Astrocyte (in vitro differentiated cells and primary cell): ENCODE measurements around the gene C10orf143. TPM values are rescaled to one million over a fixed set of nuclear protein-coding genes. Genes with fewer than 3 reads are reported as not detected.

Source experiments
- DNase-seq: peaks from one replicate; pipeline ENCODE4 v3.0.0-alpha.2; 2010; ENCODE audit warnings: low read depth
- FAIRE-seq: peaks from 2 replicates; lab custom pipeline; 2011; peaks lifted over from hg19 to GRCh38; lab: Jason Lieb, UNC
- H2AFZ ChIP-seq: 2 replicates; pipeline ENCODE4 v1.6.0; 2012; ENCODE audit warnings: low read depth, low read length, inconsistent platforms
- H3K27ac ChIP-seq: 2 replicates; pipeline ENCODE4 v1.5.1; 2011; ENCODE audit warnings: low read depth, low read length, inconsistent platforms
- H3K27me3 ChIP-seq: 2 replicates; pipeline ENCODE4 v1.6.0; 2011; ENCODE audit warnings: low read length, inconsistent platforms; ENCODE audit not compliant: insufficient read depth
- H3K36me3 ChIP-seq: 2 replicates; pipeline ENCODE4 v1.5.1; 2011; ENCODE audit warnings: low read length, inconsistent platforms; ENCODE audit not compliant: insufficient read depth
- H3K4me1 ChIP-seq: 2 replicates; pipeline ENCODE4 v1.5.1; 2011; ENCODE audit warnings: low read length, inconsistent platforms; ENCODE audit not compliant: insufficient read depth
- H3K4me2 ChIP-seq: 2 replicates; pipeline ENCODE4 v1.6.0; 2012; ENCODE audit warnings: low read length, inconsistent platforms
- H3K4me3 ChIP-seq: 2 replicates; pipeline ENCODE4 v1.5.1; 2011; ENCODE audit warnings: low read depth, mild to moderate bottlenecking, low read length, inconsistent platforms; ENCODE audit not compliant: insufficient read depth
- H3K79me2 ChIP-seq: 2 replicates; pipeline ENCODE4 v1.6.0; 2012; ENCODE audit warnings: mild to moderate bottlenecking, low read length, inconsistent platforms; ENCODE audit not compliant: insufficient read depth
- H3K9ac ChIP-seq: 2 replicates; pipeline ENCODE4 v1.6.0; 2012; ENCODE audit warnings: mild to moderate bottlenecking, low read length, inconsistent platforms
- H3K9me3 ChIP-seq: 2 replicates; pipeline ENCODE4 v1.5.1; 2012; ENCODE audit warnings: low read depth, mild to moderate bottlenecking, low read length, inconsistent platforms; ENCODE audit not compliant: insufficient read depth
- H4K20me1 ChIP-seq: 2 replicates; pipeline ENCODE4 v1.6.0; 2012; ENCODE audit warnings: low read length, inconsistent platforms; ENCODE audit not compliant: insufficient read depth
- H3K27ac Mint-ChIP-seq: one replicate; pipeline ENCODE4 v1.8.0; 2021; ENCODE audit warnings: mild to moderate bottlenecking, mixed read lengths; ENCODE audit not compliant: unreplicated experiment
- H3K27me3 Mint-ChIP-seq: one replicate; pipeline ENCODE4 v1.8.0; 2021; ENCODE audit warnings: low read depth, mixed read lengths; ENCODE audit not compliant: unreplicated experiment
- H3K36me3 Mint-ChIP-seq: one replicate; pipeline ENCODE4 v1.8.0; 2021; ENCODE audit warnings: low read depth, mixed read lengths; ENCODE audit not compliant: unreplicated experiment
- H3K4me1 Mint-ChIP-seq: one replicate; pipeline ENCODE4 v1.8.0; 2021; ENCODE audit warnings: low read depth, mixed read lengths; ENCODE audit not compliant: unreplicated experiment
- H3K4me3 Mint-ChIP-seq: one replicate; pipeline ENCODE4 v1.8.0; 2021; ENCODE audit warnings: mild to moderate bottlenecking, moderate library complexity, mixed read lengths; ENCODE audit not compliant: unreplicated experiment
- H3K9me3 Mint-ChIP-seq: one replicate; pipeline ENCODE4 v1.8.0; 2021; ENCODE audit warnings: mild to moderate bottlenecking, mixed read lengths; ENCODE audit not compliant: unreplicated experiment
- EZH2 ChIP-seq: IDR thresholded peaks from 2 replicates; pipeline ENCODE4 v1.6.1; 2012; ENCODE audit warnings: mild to moderate bottlenecking, low read length, inconsistent platforms; ENCODE audit not compliant: insufficient read depth
- total RNA-seq: library from RNA; stranded (reverse); gene quantifications from 2 replicates; pipeline ENCODE4 v1.2.1, GENCODE V29; 2021
- TF ChIP-seq, protein P1 (sequence below): IDR thresholded peaks from 2 replicates; pipeline ENCODE4 v1.5.1; 2011; ENCODE audit warnings: low read depth, mild to moderate bottlenecking, inconsistent platforms, low read length, moderate library complexity; ENCODE audit not compliant: insufficient read depth

Gene C10orf143
- total RNA-seq, 1 donor from 2014 or later: 0.73 TPM

GRCh38 chr10:130047336-130047735 lies 63.3 kb downstream of the C10orf143 start:
- Histone ChIP-seq H2AFZ (no peak overlapping the region), H3K9me3 (peaks cover 2% of the 10 kb centered on the region), H3K36me3 (no peaks in the 10 kb centered on the region), H4K20me1 (no peaks in the 10 kb centered on the region), H3K27ac (no peak overlapping the region), H3K27me3 (no peaks in the 10 kb centered on the region), H3K4me3 (no peak overlapping the region), H3K9ac (no peak overlapping the region), H3K4me1 (no peaks in the 10 kb centered on the region), H3K79me2 (no peaks in the 10 kb centered on the region), H3K4me2 (no peak overlapping the region)
- no peak for FAIRE-seq
- H3K36me3 Mint-ChIP-seq: no peaks in the 10 kb centered on the region
- no peak overlapping the region for H3K4me3 Mint-ChIP-seq
- H3K27me3 Mint-ChIP-seq: peaks cover 41% of the 10 kb centered on the region
- TF ChIP-seq, protein P1, sequence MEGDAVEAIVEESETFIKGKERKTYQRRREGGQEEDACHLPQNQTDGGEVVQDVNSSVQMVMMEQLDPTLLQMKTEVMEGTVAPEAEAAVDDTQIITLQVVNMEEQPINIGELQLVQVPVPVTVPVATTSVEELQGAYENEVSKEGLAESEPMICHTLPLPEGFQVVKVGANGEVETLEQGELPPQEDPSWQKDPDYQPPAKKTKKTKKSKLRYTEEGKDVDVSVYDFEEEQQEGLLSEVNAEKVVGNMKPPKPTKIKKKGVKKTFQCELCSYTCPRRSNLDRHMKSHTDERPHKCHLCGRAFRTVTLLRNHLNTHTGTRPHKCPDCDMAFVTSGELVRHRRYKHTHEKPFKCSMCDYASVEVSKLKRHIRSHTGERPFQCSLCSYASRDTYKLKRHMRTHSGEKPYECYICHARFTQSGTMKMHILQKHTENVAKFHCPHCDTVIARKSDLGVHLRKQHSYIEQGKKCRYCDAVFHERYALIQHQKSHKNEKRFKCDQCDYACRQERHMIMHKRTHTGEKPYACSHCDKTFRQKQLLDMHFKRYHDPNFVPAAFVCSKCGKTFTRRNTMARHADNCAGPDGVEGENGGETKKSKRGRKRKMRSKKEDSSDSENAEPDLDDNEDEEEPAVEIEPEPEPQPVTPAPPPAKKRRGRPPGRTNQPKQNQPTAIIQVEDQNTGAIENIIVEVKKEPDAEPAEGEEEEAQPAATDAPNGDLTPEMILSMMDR: no peak
- TF ChIP-seq EZH2: no peak
- H3K9me3 Mint-ChIP-seq: no peaks in the 10 kb centered on the region
- no peak for DNase-seq
- H3K27ac Mint-ChIP-seq: no peak overlapping the region
- H3K4me1 Mint-ChIP-seq: no peaks in the 10 kb centered on the region

GRCh38 chr10:130046591-130046990 lies 64.0 kb downstream of the C10orf143 start:
- FAIRE-seq (no peak), DNase-seq (no peak)
- Histone ChIP-seq H3K9me3 (no peaks in the 10 kb centered on the region), H3K27ac (no peak overlapping the region), H3K36me3 (no peaks in the 10 kb centered on the region), H2AFZ (no peak overlapping the region), H3K9ac (no peak overlapping the region), H3K27me3 (no peaks in the 10 kb centered on the region), H3K4me3 (no peak overlapping the region), H3K4me2 (no peak overlapping the region), H3K79me2 (no peaks in the 10 kb centered on the region), H4K20me1 (no peaks in the 10 kb centered on the region), H3K4me1 (no peaks in the 10 kb centered on the region)
- Mint-ChIP-seq H3K27me3 (peaks cover 42% of the 10 kb centered on the region), H3K27ac (no peak overlapping the region), H3K36me3 (no peaks in the 10 kb centered on the region), H3K4me3 (no peak overlapping the region), H3K9me3 (no peaks in the 10 kb centered on the region), H3K4me1 (no peaks in the 10 kb centered on the region)
- TF ChIP-seq EZH2: no peak
- TF ChIP-seq, protein P1: no peak

DNA sequence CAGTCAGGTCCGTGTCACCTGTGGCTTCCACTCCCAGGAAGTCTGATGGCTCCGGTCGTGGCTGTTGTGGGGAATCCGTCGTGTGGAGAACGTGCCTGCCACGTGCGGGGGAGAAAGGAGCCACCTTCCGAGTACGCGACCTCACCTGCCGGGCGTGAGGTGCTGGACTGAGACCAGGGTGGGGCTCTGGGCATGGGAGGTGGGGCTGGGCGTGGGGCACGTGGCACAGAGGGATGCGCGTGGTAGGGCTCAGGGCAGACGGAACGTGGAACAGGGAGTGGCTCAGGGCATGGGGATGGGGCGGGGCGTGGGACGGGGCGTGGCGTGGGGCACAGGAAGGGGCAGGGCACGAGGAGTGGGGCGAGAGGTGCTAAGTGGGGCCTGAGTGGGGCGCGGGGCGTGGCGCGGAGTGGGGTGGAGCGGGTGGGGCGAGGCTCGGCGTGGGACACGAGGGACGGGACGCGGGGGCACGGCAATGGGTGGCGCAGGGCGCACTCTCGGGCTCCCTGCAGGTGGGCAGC lies 64.8 kb downstream of the C10orf143 start:
- H3K4me1 ChIP-seq: no peaks in the 10 kb centered on the region
- no peaks in the 10 kb centered on the region for H4K20me1 ChIP-seq
- Mint-ChIP-seq H3K4me1 (no peaks in the 10 kb centered on the region), H3K27me3 (peaks cover 41% of the 10 kb centered on the region), H3K9me3 (no peaks in the 10 kb centered on the region), H3K27ac (no peak overlapping the region), H3K36me3 (no peaks in the 10 kb centered on the region), H3K4me3 (no peak overlapping the region)
- H3K36me3 ChIP-seq: no peaks in the 10 kb centered on the region
- no peak overlapping the region for H3K9ac ChIP-seq
- no peak overlapping the region for H3K4me3 ChIP-seq
- no peaks in the 10 kb centered on the region for H3K27me3 ChIP-seq
- DNase-seq (no peak), FAIRE-seq (no peak)
- H3K9me3 ChIP-seq: no peaks in the 10 kb centered on the region
- H3K4me2 ChIP-seq: no peak overlapping the region
- H3K27ac ChIP-seq: no peak overlapping the region
- H3K79me2 ChIP-seq: no peaks in the 10 kb centered on the region
- TF ChIP-seq EZH2: no peak
- TF ChIP-seq, protein P1: no peak
- H2AFZ ChIP-seq: no peak overlapping the region
